Keratinocyte (primary cell): ENCODE measurements around the gene CPS1. TPM values are rescaled to one million over a fixed set of nuclear protein-coding genes. Genes with fewer than 3 reads are reported as not detected.

Experiments
- DNase-seq: peaks from one replicate; pipeline ENCODE4 v3.0.0-alpha.2; 2011; ENCODE audit warnings: low read depth, missing footprints, low spot score
- FAIRE-seq: peaks from 2 replicates; lab custom pipeline; 2011; peaks lifted over from hg19 to GRCh38; lab: Jason Lieb, UNC
- H2AFZ ChIP-seq: 2 replicates; pipeline ENCODE4 v1.6.0; 2012; ENCODE audit warnings: low read length, control low read depth, inconsistent platforms; ENCODE audit not compliant: control insufficient read depth
- H3K27ac ChIP-seq: 2 replicates; pipeline ENCODE4 v1.5.1; 2011; ENCODE audit warnings: low read length; ENCODE audit not compliant: control insufficient read depth, insufficient read depth
- H3K27me3 ChIP-seq: 3 replicates; pipeline ENCODE4 v1.6.0; 2011; ENCODE audit warnings: low read length; ENCODE audit not compliant: control insufficient read depth, insufficient read depth; ENCODE audit errors: extremely low read depth
- H3K36me3 ChIP-seq, 2 experiments: 2 replicates in 1 of 2; 3 replicates in 1 of 2; pipeline ENCODE4 v1.5.1; 2011; ENCODE audit warnings: low read length in 2 of 2, mild to moderate bottlenecking in 1 of 2; ENCODE audit not compliant: control insufficient read depth in 2 of 2, insufficient read depth in 2 of 2; ENCODE audit errors: extremely low read depth in 1 of 2
- H3K4me1 ChIP-seq: 3 replicates; pipeline ENCODE4 v1.5.1; 2011; ENCODE audit warnings: low read length; ENCODE audit not compliant: control insufficient read depth, insufficient read depth; ENCODE audit errors: extremely low read depth
- H3K4me2 ChIP-seq: 3 replicates; pipeline ENCODE4 v1.6.0; 2011; ENCODE audit warnings: low read depth, low read length; ENCODE audit not compliant: control insufficient read depth, insufficient read depth; ENCODE audit errors: extremely low read depth
- H3K4me3 ChIP-seq, 3 experiments: fragments of 200-600 bp in 1 of 3; sonication (generic) in 1 of 3; 2 replicates in 2 of 3; 3 replicates in 1 of 3; pipeline ENCODE4 v1.5.1; 2011 to 2016; ENCODE audit warnings: low read length in 3 of 3, mild to moderate bottlenecking in 3 of 3, control low read depth in 2 of 3, inconsistent platforms in 1 of 3, low read depth in 1 of 3, mixed read lengths in 1 of 3, mixed run types in 1 of 3, moderate library complexity in 1 of 3; ENCODE audit not compliant: control insufficient read depth in 2 of 3, insufficient read depth in 2 of 3; ENCODE audit errors: extremely low read depth in 1 of 3
- H3K79me2 ChIP-seq: 2 replicates; pipeline ENCODE4 v1.6.0; 2012; ENCODE audit warnings: low read length; ENCODE audit not compliant: control insufficient read depth, insufficient read depth
- H3K9ac ChIP-seq: 3 replicates; pipeline ENCODE4 v1.6.0; 2011; ENCODE audit warnings: low read length; ENCODE audit not compliant: control insufficient read depth, insufficient read depth; ENCODE audit errors: extremely low read depth
- H3K9me1 ChIP-seq: 3 replicates; pipeline ENCODE4 v1.6.0; 2011; ENCODE audit warnings: low read length; ENCODE audit not compliant: control insufficient read depth, insufficient read depth; ENCODE audit errors: extremely low read depth
- H3K9me3 ChIP-seq: 2 replicates; pipeline ENCODE4 v1.5.1; 2012; ENCODE audit warnings: low read depth, low read length; ENCODE audit not compliant: control insufficient read depth
- H4K20me1 ChIP-seq: 3 replicates; pipeline ENCODE4 v1.6.0; 2011; ENCODE audit warnings: low read length; ENCODE audit not compliant: control insufficient read depth, insufficient read depth; ENCODE audit errors: extremely low read depth
- EZH2 ChIP-seq: IDR thresholded peaks from one replicate; pipeline ENCODE4 v1.6.1; 2012; ENCODE audit warnings: inconsistent platforms, mild to moderate bottlenecking, low read length, moderate library complexity
- dilution Hi-C: fragments of 300-500 bp; cut with MboI; formaldehyde crosslinking; loops from one replicate; pipeline ENCODE4 v1.7.0; 2020; ENCODE audit warnings: low sequenced_read_pairs; ENCODE audit not compliant: extremely low pct_ligation_motif_present
- polyA plus RNA-seq, 5 experiments: library from polyadenylated mRNA; depleted of rRNA in 3 of 5; stranded (reverse) in 3 of 5; stranded (forward) in 1 of 5; unstranded in 1 of 5; fragments of >200 nt; gene quantifications; 1 replicate in 1 of 5; 2 replicates in 3 of 5; 3 replicates in 1 of 5; pipeline versions ENCODE4 v1.2.1 to v1.2.3, GENCODE V29; 2011 to 2012; ENCODE audit warnings: missing spikeins in 2 of 5, low read depth in 1 of 5, low replicate concordance in 1 of 5
- TF ChIP-seq, protein P1 (sequence below), 3 experiments: IDR thresholded peaks in 1 of 3; conservative IDR thresholded peaks in 1 of 3; optimal IDR thresholded peaks in 1 of 3; 2 replicates in 2 of 3; 3 replicates in 1 of 3; pipeline versions ENCODE3 to v1.5.1; 2011; ENCODE audit warnings: low read length in 3 of 3, mild to moderate bottlenecking in 3 of 3, moderate library complexity in 2 of 3, control low read depth in 1 of 3, inconsistent platforms in 1 of 3; ENCODE audit not compliant: insufficient read depth in 2 of 3; ENCODE audit errors: extremely low read depth in 1 of 3

Gene CPS1
- polyA plus RNA-seq, 1 donor (not counting 4 experiments of a cell fraction or from before 2014, with no cell fraction given): 33.0 TPM

DNA sequence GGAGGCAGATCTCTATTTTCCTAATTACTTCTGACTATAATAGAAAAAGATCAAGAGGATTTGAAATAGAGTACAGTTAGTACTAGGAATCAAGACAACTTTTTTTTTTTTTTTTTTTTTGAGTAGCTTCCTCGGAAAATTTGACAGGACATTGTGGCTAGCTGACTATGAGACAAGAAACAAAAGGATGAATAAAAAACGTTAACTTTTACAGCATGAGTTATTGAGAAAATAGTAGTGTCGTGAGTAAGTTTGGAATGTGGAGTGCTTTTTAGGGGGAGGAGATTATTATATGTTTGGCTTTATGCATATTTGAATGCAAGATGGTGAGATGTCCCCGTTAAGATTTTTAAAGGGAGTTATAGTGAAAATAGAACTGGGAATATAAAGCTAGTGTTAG is 27.7 kb upstream of the CPS1 start:
- dilution Hi-C loops: no loop called here
- Histone ChIP-seq H3K9me1 (no peaks in the 10 kb centered on the region), H4K20me1 (no peaks in the 10 kb centered on the region), H3K9me3 (no peaks in the 10 kb centered on the region), H3K27ac (no peak overlapping the region), H3K27me3 (no peaks in the 10 kb centered on the region), H3K79me2 (no peaks in the 10 kb centered on the region), H3K4me2 (no peak overlapping the region), H3K9ac (no peak overlapping the region), H3K4me3 (no peak overlapping the region), H3K36me3 (no peaks in the 10 kb centered on the region), H2AFZ (no peak overlapping the region), H3K4me1 (no peaks in the 10 kb centered on the region)
- DNase-seq (no peak), FAIRE-seq (no peak)
- TF ChIP-seq EZH2: no peak
- TF ChIP-seq, protein P1, sequence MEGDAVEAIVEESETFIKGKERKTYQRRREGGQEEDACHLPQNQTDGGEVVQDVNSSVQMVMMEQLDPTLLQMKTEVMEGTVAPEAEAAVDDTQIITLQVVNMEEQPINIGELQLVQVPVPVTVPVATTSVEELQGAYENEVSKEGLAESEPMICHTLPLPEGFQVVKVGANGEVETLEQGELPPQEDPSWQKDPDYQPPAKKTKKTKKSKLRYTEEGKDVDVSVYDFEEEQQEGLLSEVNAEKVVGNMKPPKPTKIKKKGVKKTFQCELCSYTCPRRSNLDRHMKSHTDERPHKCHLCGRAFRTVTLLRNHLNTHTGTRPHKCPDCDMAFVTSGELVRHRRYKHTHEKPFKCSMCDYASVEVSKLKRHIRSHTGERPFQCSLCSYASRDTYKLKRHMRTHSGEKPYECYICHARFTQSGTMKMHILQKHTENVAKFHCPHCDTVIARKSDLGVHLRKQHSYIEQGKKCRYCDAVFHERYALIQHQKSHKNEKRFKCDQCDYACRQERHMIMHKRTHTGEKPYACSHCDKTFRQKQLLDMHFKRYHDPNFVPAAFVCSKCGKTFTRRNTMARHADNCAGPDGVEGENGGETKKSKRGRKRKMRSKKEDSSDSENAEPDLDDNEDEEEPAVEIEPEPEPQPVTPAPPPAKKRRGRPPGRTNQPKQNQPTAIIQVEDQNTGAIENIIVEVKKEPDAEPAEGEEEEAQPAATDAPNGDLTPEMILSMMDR (optimal IDR thresholded peaks at IDR 0.05 in 1 of 3, IDR thresholded peaks at IDR 0.05 in 1 of 3, conservative IDR thresholded peaks at IDR 0.05 in 1 of 3; ENCODE audit: extremely low read depth in 1 of 3, insufficient read depth in 2 of 3, low read length in 3 of 3): no peak

DNA sequence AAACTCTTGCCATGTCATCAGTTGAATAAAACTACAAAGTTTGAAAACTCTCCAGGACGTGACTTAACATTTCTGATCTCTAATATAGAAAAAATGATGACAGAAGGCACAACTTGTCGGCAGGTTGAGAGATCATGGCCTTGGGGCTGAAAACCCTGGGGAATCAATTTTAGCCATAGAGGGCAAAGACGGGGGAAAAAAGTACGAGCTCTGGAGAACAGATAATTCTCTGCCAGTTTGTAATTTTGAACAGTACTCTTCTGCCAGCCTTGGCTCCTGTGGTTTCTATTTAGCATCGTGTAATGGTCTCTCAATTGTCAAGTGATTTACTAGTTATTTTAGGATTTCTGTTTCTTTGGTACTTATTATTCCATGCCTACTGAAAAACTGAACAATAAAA is 25.3 kb upstream of the CPS1 start:
- no peak for TF ChIP-seq EZH2
- TF ChIP-seq, protein P1 (optimal IDR thresholded peaks at IDR 0.05 in 1 of 3, IDR thresholded peaks at IDR 0.05 in 1 of 3, conservative IDR thresholded peaks at IDR 0.05 in 1 of 3; ENCODE audit: extremely low read depth in 1 of 3, insufficient read depth in 2 of 3, low read length in 3 of 3): no peak
- Histone ChIP-seq H4K20me1 (no peaks in the 10 kb centered on the region), H3K9ac (no peak overlapping the region), H3K27ac (no peak overlapping the region), H3K9me3 (no peaks in the 10 kb centered on the region), H3K4me2 (no peak overlapping the region), H2AFZ (no peak overlapping the region), H3K4me3 (no peak overlapping the region), H3K4me1 (no peaks in the 10 kb centered on the region), H3K9me1 (no peaks in the 10 kb centered on the region), H3K36me3 (no peaks in the 10 kb centered on the region), H3K27me3 (no peaks in the 10 kb centered on the region), H3K79me2 (no peaks in the 10 kb centered on the region)
- dilution Hi-C loops: no loop called here
- DNase-seq (no peak), FAIRE-seq (no peak)
